ENCODE data around the gene MYL6.

DNA sequence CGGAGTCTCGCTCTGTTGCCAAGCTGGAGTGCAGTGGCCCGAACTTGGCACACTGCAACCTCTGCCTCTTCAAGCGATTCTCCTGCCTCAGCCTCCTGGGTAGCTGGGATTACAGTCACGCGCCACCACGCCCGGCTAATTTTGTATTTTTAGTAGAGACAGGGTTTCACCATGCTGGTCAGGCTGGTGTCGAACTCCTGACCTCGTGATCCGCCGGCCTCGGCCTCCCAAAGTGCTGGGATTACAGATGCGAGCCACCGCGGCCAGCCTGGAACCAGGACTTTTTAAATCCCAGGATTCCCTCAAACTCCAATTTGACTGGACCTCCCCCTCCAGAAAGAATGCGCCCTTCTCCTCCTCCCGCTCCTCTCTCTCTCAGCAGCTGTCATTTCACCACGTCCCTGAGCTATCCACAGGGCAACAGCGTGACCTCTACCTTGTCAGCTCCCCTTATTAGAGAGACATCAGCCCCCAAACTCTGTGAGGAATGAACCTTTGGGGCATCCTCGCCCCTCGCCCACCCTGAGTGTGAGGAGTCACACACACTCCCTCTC is 28.1 kb upstream of the MYL6 start:
- TF ChIP-seq, protein P1, sequence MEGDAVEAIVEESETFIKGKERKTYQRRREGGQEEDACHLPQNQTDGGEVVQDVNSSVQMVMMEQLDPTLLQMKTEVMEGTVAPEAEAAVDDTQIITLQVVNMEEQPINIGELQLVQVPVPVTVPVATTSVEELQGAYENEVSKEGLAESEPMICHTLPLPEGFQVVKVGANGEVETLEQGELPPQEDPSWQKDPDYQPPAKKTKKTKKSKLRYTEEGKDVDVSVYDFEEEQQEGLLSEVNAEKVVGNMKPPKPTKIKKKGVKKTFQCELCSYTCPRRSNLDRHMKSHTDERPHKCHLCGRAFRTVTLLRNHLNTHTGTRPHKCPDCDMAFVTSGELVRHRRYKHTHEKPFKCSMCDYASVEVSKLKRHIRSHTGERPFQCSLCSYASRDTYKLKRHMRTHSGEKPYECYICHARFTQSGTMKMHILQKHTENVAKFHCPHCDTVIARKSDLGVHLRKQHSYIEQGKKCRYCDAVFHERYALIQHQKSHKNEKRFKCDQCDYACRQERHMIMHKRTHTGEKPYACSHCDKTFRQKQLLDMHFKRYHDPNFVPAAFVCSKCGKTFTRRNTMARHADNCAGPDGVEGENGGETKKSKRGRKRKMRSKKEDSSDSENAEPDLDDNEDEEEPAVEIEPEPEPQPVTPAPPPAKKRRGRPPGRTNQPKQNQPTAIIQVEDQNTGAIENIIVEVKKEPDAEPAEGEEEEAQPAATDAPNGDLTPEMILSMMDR (IDR thresholded peaks at IDR 0.05; ENCODE audit: low read length), result no peak
- TF ChIP-seq EZH2 (optimal IDR thresholded peaks at IDR 0.05; ENCODE audit: low read depth, low read length), result no peak
